Stomach smooth muscle (tissue), 2 donors: ENCODE results near the gene TAF4.

Experiments
- H3K27ac ChIP-seq: one replicate; pipeline ENCODE4 v1.7.0; 2013; ENCODE audit warnings: mild to moderate bottlenecking, low read length, inconsistent platforms
- H3K27me3 ChIP-seq, 2 donors: one replicate each; pipeline ENCODE4 v1.7.0; 2013; ENCODE audit warnings: low read length in 2 of 2; ENCODE audit not compliant: insufficient read depth in 2 of 2, control insufficient read depth in 1 of 2
- H3K36me3 ChIP-seq, 2 donors: one replicate each; pipeline ENCODE4 v1.7.0; 2013; ENCODE audit warnings: low read length in 2 of 2; ENCODE audit not compliant: control insufficient read depth in 2 of 2, insufficient read depth in 2 of 2
- H3K4me1 ChIP-seq: one replicate; pipeline ENCODE4 v1.7.0; 2013; ENCODE audit warnings: low read length; ENCODE audit not compliant: control insufficient read depth, insufficient read depth
- H3K4me3 ChIP-seq, 2 donors: one replicate each; pipeline ENCODE4 v1.7.0; 2013; ENCODE audit warnings: low read length in 2 of 2
- H3K9ac ChIP-seq, 2 donors: one replicate each; pipeline ENCODE4 v1.7.0; 2013; ENCODE audit warnings: low read length in 2 of 2, mild to moderate bottlenecking in 1 of 2
- H3K9me3 ChIP-seq, 2 donors: one replicate each; pipeline ENCODE4 v1.7.0; 2013; ENCODE audit warnings: low read length in 2 of 2; ENCODE audit not compliant: control insufficient read depth in 2 of 2
- donor health status: healthy.
- donor health status: Pancreatic carcinoma.

Gene TAF4

DNA sequence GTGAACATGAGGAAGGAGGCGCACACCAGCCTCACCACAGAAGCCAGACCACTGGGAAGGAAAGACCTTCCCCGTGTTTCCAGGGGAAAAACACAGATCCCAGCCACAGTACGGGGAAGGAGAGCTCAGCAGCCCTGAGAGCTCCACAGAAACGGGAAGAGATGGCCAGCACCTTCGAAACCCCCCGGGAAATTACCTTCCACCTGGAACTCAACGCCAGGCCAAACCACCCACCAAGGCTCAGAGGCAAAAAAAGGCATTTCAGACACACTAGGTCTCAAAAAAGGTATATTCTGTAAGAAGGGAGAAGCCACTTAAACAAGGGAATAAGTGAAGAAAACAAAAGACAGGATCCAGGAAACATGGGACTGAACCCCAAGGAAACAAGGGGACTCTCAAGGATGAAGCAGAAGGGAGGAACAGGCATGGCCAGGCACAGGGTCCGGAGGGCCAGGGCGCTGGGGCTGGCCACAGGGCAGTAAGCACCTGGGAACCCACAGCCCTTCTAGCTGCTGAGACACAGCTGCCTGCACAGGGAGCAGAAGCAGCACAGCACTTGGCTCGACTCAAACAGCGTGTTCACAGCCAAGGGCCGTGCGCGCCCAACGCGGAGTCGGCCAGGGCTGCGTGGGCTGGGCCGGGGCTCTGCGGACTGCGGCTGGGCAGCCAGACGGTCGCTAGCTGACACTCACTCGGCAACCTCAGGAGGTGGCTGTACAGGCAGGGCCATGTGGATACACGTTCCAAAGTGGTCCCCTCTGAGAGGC is 44.6 kb downstream of the TAF4 start:
- H3K9ac ChIP-seq: peak overlapping the region in 1 of 2 donors; percentile 13
- no peaks in the 10 kb centered on the region for H3K9me3 ChIP-seq
- no peaks in the 10 kb centered on the region for H3K36me3 ChIP-seq
- H3K27me3 ChIP-seq: no peaks in the 10 kb centered on the region
- peaks cover 34% of the 10 kb centered on the region for H3K4me1 ChIP-seq
- H3K4me3 ChIP-seq: peak overlapping the region in 1 of 2 donors; percentile 47
- no peak overlapping the region for H3K27ac ChIP-seq

DNA sequence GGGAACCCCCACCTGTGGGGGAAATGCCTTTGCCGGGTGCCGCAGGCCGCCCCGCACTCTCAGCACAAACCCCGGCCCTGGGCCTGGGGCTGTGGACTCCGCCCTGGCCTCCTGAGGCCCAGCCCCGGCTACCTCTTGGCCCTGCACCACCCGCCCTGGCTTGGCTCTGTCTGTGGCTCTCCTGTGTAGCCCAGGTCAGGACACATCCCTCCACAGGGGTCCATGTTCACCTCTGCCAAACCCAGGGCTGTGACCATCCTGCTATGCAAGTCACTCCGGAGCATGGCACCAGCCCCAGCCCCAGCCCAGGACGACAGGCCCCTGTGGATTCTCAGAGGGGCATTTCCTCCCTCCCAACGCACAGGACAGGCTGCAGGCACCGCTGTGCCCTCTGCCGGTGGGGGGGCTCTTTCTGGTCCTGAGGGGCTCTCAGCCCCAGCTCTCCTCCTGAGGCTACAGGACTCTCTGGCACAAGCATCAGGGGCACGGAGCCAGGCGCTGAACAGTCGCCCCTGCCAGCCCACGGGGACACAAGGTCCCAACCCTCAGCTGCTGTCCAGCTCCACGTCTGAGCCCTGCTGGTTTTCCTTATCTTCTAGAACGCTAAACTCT is 45.7 kb downstream of the TAF4 start:
- Histone ChIP-seq H3K9me3 (no peaks in the 10 kb centered on the region), H3K9ac (peak overlapping the region in 1 of 2 donors; percentile 14), H3K27me3 (no peaks in the 10 kb centered on the region), H3K36me3 (no peaks in the 10 kb centered on the region), H3K27ac (no peak overlapping the region), H3K4me3 (no peak overlapping the region), H3K4me1 (peaks cover 35% of the 10 kb centered on the region)

GRCh38 chr20:62019144-62019805 is 46.4 kb downstream of the TAF4 start:
- Histone ChIP-seq H3K4me1 (peaks cover 41% of the 10 kb centered on the region), H3K36me3 (no peaks in the 10 kb centered on the region), H3K9ac (no peak overlapping the region), H3K27ac (no peak overlapping the region), H3K27me3 (no peaks in the 10 kb centered on the region), H3K4me3 (no peak overlapping the region), H3K9me3 (no peaks in the 10 kb centered on the region)

- no peak overlapping the region for H3K27ac ChIP-seq
- no peak overlapping the region for H3K9ac ChIP-seq
- H3K4me1 ChIP-seq: peaks cover 40% of the 10 kb centered on the region
- no peak overlapping the region for H3K4me3 ChIP-seq
- no peaks in the 10 kb centered on the region for H3K9me3 ChIP-seq
- H3K36me3 ChIP-seq: peaks cover 1 to 2% of the 10 kb centered on the region in 2 donors
- no peaks in the 10 kb centered on the region for H3K27me3 ChIP-seq
Observed at GRCh38 chr20:62018437-62019143, 47.1 kb downstream of the TAF4 start.

DNA sequence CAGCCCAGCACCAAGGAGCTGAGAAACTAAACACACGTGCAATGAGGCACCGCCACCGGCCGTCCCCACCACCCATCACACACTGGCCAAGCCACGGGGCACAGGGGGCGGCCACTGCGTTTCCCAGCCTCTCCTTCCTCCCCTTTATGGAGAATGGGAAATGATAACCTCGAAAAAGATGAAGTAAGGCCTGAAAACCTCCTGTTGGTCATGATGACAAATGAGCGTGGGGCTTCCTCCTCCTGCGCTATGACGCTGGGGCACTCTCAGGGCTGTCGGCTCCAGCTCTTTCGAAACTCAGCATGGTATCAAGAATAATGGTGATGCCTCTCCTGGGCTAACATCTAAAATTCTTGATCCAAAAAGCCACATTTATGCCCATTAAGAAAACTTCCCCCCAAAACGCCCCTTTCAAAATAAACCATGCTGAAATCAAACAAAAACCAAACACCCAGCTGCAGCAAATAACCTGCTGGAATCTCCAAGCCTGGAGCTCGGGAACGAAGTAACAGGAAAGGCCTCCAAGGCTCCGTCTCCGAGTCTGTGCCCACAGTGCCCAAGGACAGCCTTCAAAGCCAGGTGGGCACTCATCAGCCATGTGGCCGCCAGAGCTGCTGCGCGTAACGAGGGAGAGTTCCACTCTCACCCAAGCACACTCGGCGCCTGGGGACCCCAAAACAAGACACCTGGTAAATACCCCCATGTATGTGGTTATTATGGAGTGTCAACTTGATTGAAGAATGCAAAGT is 50.0 kb downstream of the TAF4 start:
- peak overlapping the region; percentile 31 for H3K27ac ChIP-seq
- H3K4me1 ChIP-seq: peaks cover 33% of the 10 kb centered on the region
- H3K9me3 ChIP-seq: no peaks in the 10 kb centered on the region
- peaks cover 11 to 14% of the 10 kb centered on the region in 2 donors for H3K36me3 ChIP-seq
- no peak overlapping the region for H3K4me3 ChIP-seq
- H3K9ac ChIP-seq: no peak overlapping the region
- H3K27me3 ChIP-seq: no peaks in the 10 kb centered on the region

GRCh38 chr20:62014889-62015537 is 50.7 kb downstream of the TAF4 start:
- Histone ChIP-seq H3K9me3 (no peaks in the 10 kb centered on the region), H3K27ac (peak overlapping the region; percentile 31), H3K9ac (no peak overlapping the region)

DNA sequence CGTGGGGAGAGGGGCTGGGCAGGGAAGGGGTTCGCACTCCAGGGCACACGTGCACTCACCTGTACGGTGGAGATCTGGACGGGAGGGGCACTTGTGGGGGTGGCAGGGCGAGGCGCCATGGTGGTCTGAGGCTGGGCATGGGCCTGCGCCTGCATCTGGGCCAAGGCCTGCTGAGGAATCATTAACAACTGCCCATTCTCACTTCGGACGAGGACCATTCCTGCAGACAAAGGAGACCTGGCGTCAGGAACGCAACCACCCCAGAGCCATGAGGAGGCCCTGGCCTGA is 51.2 kb downstream of the TAF4 start:
- Histone ChIP-seq H3K4me3 (no peak overlapping the region), H3K4me1 (peaks cover 24% of the 10 kb centered on the region), H3K27me3 (no peaks in the 10 kb centered on the region), H3K9ac (no peak overlapping the region), H3K9me3 (no peaks in the 10 kb centered on the region), H3K36me3 (peaks cover 16 to 19% of the 10 kb centered on the region in 2 donors), H3K27ac (no peak overlapping the region)

More at GRCh38 chr20:62014889-62015537, 50.7 kb downstream of the TAF4 start:
- Histone ChIP-seq H3K4me3 (no peak overlapping the region), H3K4me1 (peaks cover 26% of the 10 kb centered on the region), H3K36me3 (peaks cover 11 to 14% of the 10 kb centered on the region in 2 donors), H3K27me3 (no peaks in the 10 kb centered on the region)

GRCh38 chr20:62012631-62013030 is 53.0 kb downstream of the TAF4 start:
- H3K9ac ChIP-seq: no peak overlapping the region
- no peaks in the 10 kb centered on the region for H3K9me3 ChIP-seq
- H3K27ac ChIP-seq: no peak overlapping the region
- H3K27me3 ChIP-seq: no peaks in the 10 kb centered on the region
- H3K4me1 ChIP-seq: peaks cover 23% of the 10 kb centered on the region
- H3K4me3 ChIP-seq: no peak overlapping the region
- H3K36me3 ChIP-seq: peaks cover 32 to 34% of the 10 kb centered on the region in 2 donors

DNA sequence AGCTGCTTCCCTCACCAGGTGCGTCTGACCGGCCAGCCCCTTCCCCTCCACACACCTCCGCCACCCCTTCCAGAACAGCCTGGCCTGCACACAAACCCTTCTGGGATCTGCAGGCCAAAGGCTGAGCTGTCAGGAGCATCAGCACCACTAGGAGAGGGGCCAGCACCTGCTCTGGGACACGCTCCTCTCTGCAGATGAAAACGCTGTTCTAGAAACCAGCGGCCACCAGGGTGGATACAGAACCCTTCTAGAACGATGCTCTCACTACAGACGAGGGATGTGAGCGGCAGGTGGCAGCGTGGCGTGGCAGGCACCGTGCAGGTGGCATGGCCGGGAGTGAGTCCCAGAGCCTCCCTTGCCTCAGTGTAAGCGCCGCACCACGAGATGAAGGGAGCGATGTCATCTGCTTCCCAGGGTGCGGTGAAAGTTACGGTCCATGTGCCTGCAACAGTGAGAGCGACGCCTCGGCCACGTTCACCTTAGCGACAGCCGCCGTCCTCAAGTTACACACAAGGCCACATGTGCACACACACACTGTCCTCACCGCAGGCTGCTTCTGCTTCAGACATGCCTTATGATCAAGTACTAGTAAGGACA is 53.6 kb downstream of the TAF4 start:
- Histone ChIP-seq H3K27me3 (no peaks in the 10 kb centered on the region), H3K4me3 (no peak overlapping the region), H3K9ac (no peak overlapping the region), H3K27ac (no peak overlapping the region), H3K9me3 (no peaks in the 10 kb centered on the region), H3K4me1 (peaks cover 23% of the 10 kb centered on the region), H3K36me3 (peaks cover 33 to 35% of the 10 kb centered on the region in 2 donors)
